ENCODE results near the gene GSTO1. TPM values are rescaled to one million over a fixed set of nuclear protein-coding genes. Genes with fewer than 3 reads are reported as not detected.

GSTO1 gene
- total RNA-seq, 2 donors from 2014 or later = 16.8 to 65.9 TPM

GRCh38 chr10:104296687-104297436 is 42.2 kb downstream of the GSTO1 start:
- H3K4me1 ChIP-seq = peaks cover 9% of the 10 kb centered on the region
- no peaks in the 10 kb centered on the region for H3K27me3 ChIP-seq
- ATAC-seq (no peak), DNase-seq (no peak)
- WGBS, 2 donors = 92 to 94% methylated on average over 9 to 10 of the region's 10 CpGs
- TF ChIP-seq POLR2A (IDR thresholded peaks at IDR 0.05) (no peak), CTCF (IDR thresholded peaks at IDR 0.05) (no peak)
- no peaks in the 10 kb centered on the region for H3K9me3 ChIP-seq
- no peaks in the 10 kb centered on the region for H3K36me3 ChIP-seq (replicated peaks in 1 of 2; ENCODE audit: insufficient read depth in 1 of 2, low read depth in 2 of 2)
- no peak overlapping the region for H3K27ac ChIP-seq
- intact Hi-C loops (cut with DNase I) = no loop called here
- no peak overlapping the region for H3K4me3 ChIP-seq

GRCh38 chr10:104297697-104298660 is 43.3 kb downstream of the GSTO1 start:
- Histone ChIP-seq H3K27ac (no peak overlapping the region), H3K36me3 (replicated peaks in 1 of 2; ENCODE audit: insufficient read depth in 1 of 2, low read depth in 2 of 2) (no peaks in the 10 kb centered on the region), H3K9me3 (no peaks in the 10 kb centered on the region), H3K27me3 (no peaks in the 10 kb centered on the region), H3K4me3 (no peak overlapping the region), H3K4me1 (peaks cover 9% of the 10 kb centered on the region)
- ATAC-seq = no peak
- TF ChIP-seq CTCF (IDR thresholded peaks at IDR 0.05) (peak in 2 of 7 experiments; percentile 18 to 22), POLR2A (IDR thresholded peaks at IDR 0.05) (no peak)
- 66 to 68% methylated on average over 17 of the region's 17 CpGs for WGBS, 2 donors
- intact Hi-C loops (cut with DNase I) = no loop called here
- DNase-seq = no peak

GRCh38 chr10:104299031-104299904 is 44.6 kb downstream of the GSTO1 start:
- Histone ChIP-seq H3K27me3 (no peaks in the 10 kb centered on the region), H3K9me3 (no peaks in the 10 kb centered on the region), H3K4me1 (peaks cover 9% of the 10 kb centered on the region), H3K4me3 (no peak overlapping the region), H3K36me3 (replicated peaks in 1 of 2; ENCODE audit: insufficient read depth in 1 of 2, low read depth in 2 of 2) (no peaks in the 10 kb centered on the region), H3K27ac (peak overlapping the region in 2 of 4 donors; percentile 33 to 54)
- intact Hi-C loops (cut with DNase I) = no loop called here
- ATAC-seq = no peak
- TF ChIP-seq POLR2A (IDR thresholded peaks at IDR 0.05) (no peak), CTCF (IDR thresholded peaks at IDR 0.05) (no peak)
- no peak for DNase-seq
- 76% methylated on average over 12 to 13 of the region's 13 CpGs for WGBS, 2 donors

- Histone ChIP-seq H3K27ac (peak overlapping the region in 3 of 4 donors; percentile 26 to 54 (median 33)), H3K4me3 (no peak overlapping the region), H3K9me3 (no peaks in the 10 kb centered on the region), H3K27me3 (no peaks in the 10 kb centered on the region), H3K36me3 (replicated peaks in 1 of 2; ENCODE audit: insufficient read depth in 1 of 2, low read depth in 2 of 2) (no peaks in the 10 kb centered on the region), H3K4me1 (peaks cover 9% of the 10 kb centered on the region)
- no peak for TF ChIP-seq POLR2A (IDR thresholded peaks at IDR 0.05)
- no peak for TF ChIP-seq CTCF (IDR thresholded peaks at IDR 0.05)
- 84 to 85% methylated on average over 10 to 12 of the region's 12 CpGs for WGBS, 2 donors
- intact Hi-C loops (cut with DNase I) = no loop called here
- peak; percentile 30 for ATAC-seq
- peak in 1 of 4 donors; percentile 25 for DNase-seq
Measured at GRCh38 chr10:104300002-104300735, 45.5 kb downstream of the GSTO1 start.
